B cell (primary cell): ENCODE results near the gene CACNB4. TPM values are rescaled to one million over a fixed set of nuclear protein-coding genes. Genes with fewer than 3 reads are reported as not detected.

Experiments used
- ATAC-seq: fragments of 200-7000 bp; cut with Tn5 transposase; one replicate; pipeline ENCODE4 v1.10.0; 2021; ENCODE audit warnings: low read depth, mild to moderate bottlenecking, moderate number of reproducible peaks, moderate library complexity
- CTCF ChIA-PET: fragments of 350-600 bp; sonication (Branson Sonifier 250); formaldehyde crosslinking; loops from one replicate; lab custom pipeline; 2021; ENCODE audit warnings: antibody characterized with exemption, inconsistent platforms; lab: Charles Lee
- POLR2A ChIA-PET: fragments of 350-600 bp; sonication (Branson Sonifier 250); formaldehyde crosslinking; loops from one replicate; lab custom pipeline; 2021; ENCODE audit warnings: antibody characterized with exemption; lab: Charles Lee
- DNase-seq: peaks from one replicate; pipeline ENCODE4 v3.0.0; 2013
- H2AFZ ChIP-seq: 2 replicates; pipeline ENCODE4 v1.6.1; 2012; ENCODE audit warnings: mild to moderate bottlenecking, low read depth, low read length; ENCODE audit not compliant: insufficient read depth, poor library complexity, severe bottlenecking
- H3K27ac ChIP-seq, 2 donors: 1 replicate in 1 of 2; 2 replicates in 1 of 2; pipeline ENCODE4 v1.5.1; 2012 to 2013; ENCODE audit warnings: low read length in 2 of 2, mild to moderate bottlenecking in 2 of 2, moderate library complexity in 1 of 2
- H3K27me3 ChIP-seq, 4 experiments: fragments of 200-600 bp in 1 of 4; sonication (generic) in 1 of 4; replicated peaks in 1 of 4; 1 replicate in 2 of 4; 2 replicates in 2 of 4; pipeline versions ENCODE4 v1.6.1 to v1.7.0; 2013 to 2016; ENCODE audit warnings: low read length in 3 of 4, mild to moderate bottlenecking in 2 of 4, mixed read lengths in 1 of 4, moderate library complexity in 1 of 4; ENCODE audit not compliant: insufficient read depth in 4 of 4, control insufficient read depth in 3 of 4; ENCODE audit errors: control extremely low read depth in 1 of 4
- H3K36me3 ChIP-seq, 2 experiments: replicated peaks in 1 of 2; 1 replicate in 1 of 2; 2 replicates in 1 of 2; pipeline versions ENCODE4 v1.6.1 to v1.7.1; 2013; ENCODE audit warnings: low read length in 1 of 2; ENCODE audit not compliant: insufficient read depth in 2 of 2, control insufficient read depth in 1 of 2; ENCODE audit errors: control extremely low read depth in 1 of 2, extremely low read depth in 1 of 2
- H3K4me1 ChIP-seq, 2 donors: fragments of 200-600 bp in 1 of 2; sonication (generic) in 1 of 2; 1 replicate in 1 of 2; 2 replicates in 1 of 2; pipeline versions ENCODE4 v1.5.1 to v1.6.1; 2013 to 2017; ENCODE audit warnings: low read length in 2 of 2; ENCODE audit not compliant: control insufficient read depth in 2 of 2, insufficient read depth in 2 of 2
- H3K4me2 ChIP-seq: replicated peaks from 2 replicates; pipeline ENCODE3; 2012; ENCODE audit warnings: mild to moderate bottlenecking, low read depth, low read length; ENCODE audit not compliant: poor library complexity, severe bottlenecking
- H3K4me3 ChIP-seq, 5 experiments: fragments of 200-600 bp in 1 of 5; sonication (generic) in 1 of 5; 1 replicate in 3 of 5; 2 replicates in 2 of 5; pipeline versions ENCODE4 v1.5.1 to v1.7.0; 2011 to 2016; ENCODE audit warnings: low read length in 4 of 5, mild to moderate bottlenecking in 4 of 5, low read depth in 2 of 5, control low read depth in 1 of 5, moderate library complexity in 1 of 5; ENCODE audit not compliant: insufficient read depth in 1 of 5; ENCODE audit errors: control extremely low read depth in 1 of 5, extremely low read depth in 1 of 5
- H3K79me2 ChIP-seq: fragments of 200-600 bp; sonication (generic); one replicate; pipeline ENCODE4 v1.6.0; 2016; ENCODE audit warnings: low read length; ENCODE audit not compliant: control insufficient read depth, insufficient read depth
- H3K9ac ChIP-seq: fragments of 200-600 bp; sonication (generic); 2 replicates; pipeline ENCODE4 v1.6.1; 2017; ENCODE audit warnings: mild to moderate bottlenecking, low read length, moderate library complexity
- H3K9me3 ChIP-seq, 3 donors: one replicate each; pipeline versions ENCODE4 v1.6.1 to v1.7.1; 2013; ENCODE audit warnings: low read length in 2 of 3; ENCODE audit not compliant: control insufficient read depth in 2 of 3, insufficient read depth in 1 of 3; ENCODE audit errors: control extremely low read depth in 1 of 3
- H4K20me1 ChIP-seq: 2 replicates; pipeline ENCODE4 v1.6.0; 2012; ENCODE audit warnings: mild to moderate bottlenecking, low read length; ENCODE audit not compliant: insufficient read depth, control insufficient read depth, poor library complexity, severe bottlenecking
- H3K27ac Mint-ChIP-seq: one replicate; pipeline ENCODE4 v1.8.0; 2021; ENCODE audit warnings: mixed read lengths
- H3K27me3 Mint-ChIP-seq: one replicate; pipeline ENCODE4 v1.8.0; 2021; ENCODE audit warnings: mixed read lengths
- H3K4me1 Mint-ChIP-seq: one replicate; pipeline ENCODE4 v1.8.0; 2021; ENCODE audit warnings: mixed read lengths
- H3K4me3 Mint-ChIP-seq: one replicate; pipeline ENCODE4 v1.8.0; 2021; ENCODE audit warnings: mixed read lengths
- H3K9me3 Mint-ChIP-seq: one replicate; pipeline ENCODE4 v1.8.0; 2022; ENCODE audit warnings: mixed read lengths; ENCODE audit not compliant: insufficient read depth
- CTCF ChIP-seq: fragments of 200-600 bp; IDR thresholded peaks from one replicate; pipeline ENCODE4 v1.8.0; 2022; ENCODE audit warnings: antibody characterized with exemption, mild to moderate bottlenecking
- EZH2 ChIP-seq: IDR thresholded peaks from 2 replicates; pipeline ENCODE4 v1.6.1; 2012; ENCODE audit warnings: borderline replicate concordance, low read depth, mild to moderate bottlenecking, moderate library complexity, low read length; ENCODE audit not compliant: insufficient read depth, poor library complexity, severe bottlenecking
- WGBS: methylation state at CpG from one replicate; pipeline ENCODE4 v1.1.5; 2013; ENCODE audit warnings: missing lambda C conversion rate; ENCODE audit not compliant: insufficient coverage; 5-methylcytosine and 5-hydroxymethylcytosine counted together
- intact Hi-C: fragments of 100-400 bp; cut with micrococcal nuclease; formaldehyde crosslinking; loops from one replicate; pipeline ENCODE4 v1.10.0; 2022
- polyA plus RNA-seq: library from polyadenylated mRNA; depleted of rRNA; stranded (reverse); fragments of >200 nt; gene quantifications from 2 replicates; pipeline ENCODE4 v1.2.3, GENCODE V29; 2012
- total RNA-seq, 2 donors: library from RNA; stranded (reverse); fragments of 120-200 nt in 1 of 2; gene quantifications; 1 replicate in 1 of 2; 2 replicates in 1 of 2; pipeline versions ENCODE4 v1.2.3 to v1.2.4, GENCODE V29; 2013 to 2022

CACNB4 gene
- total and polyA plus RNA-seq, 2 donors (not counting 1 experiment from before 2014, with no cell fraction given), result 0.12 to 1.4 TPM

DNA sequence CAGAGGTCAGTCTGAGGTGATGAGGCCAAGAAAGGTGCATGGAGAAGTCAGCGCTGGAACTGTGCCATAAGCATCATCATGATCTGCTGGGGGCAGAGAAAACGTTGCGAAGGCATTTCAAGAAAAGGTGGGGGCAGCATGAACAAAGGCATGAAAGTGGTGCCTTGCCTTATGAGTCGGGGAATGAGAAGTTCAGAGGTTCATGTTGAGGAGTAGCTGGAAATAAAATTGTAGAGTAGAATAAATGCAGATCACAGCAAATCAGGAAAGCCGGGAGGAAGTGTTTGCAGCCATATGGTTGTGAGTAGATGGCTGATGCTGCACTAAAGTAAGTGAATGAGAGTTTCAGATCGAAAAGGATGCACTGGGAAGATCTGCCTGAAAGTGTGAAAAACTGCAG, 198.5 kb downstream of the CACNB4 start:
- H3K4me1 ChIP-seq, result peaks cover 0 to 4% of the 10 kb centered on the region in 2 donors
- no peaks in the 10 kb centered on the region for H4K20me1 ChIP-seq
- TF ChIP-seq CTCF, result no peak
- no peak for TF ChIP-seq EZH2
- Mint-ChIP-seq H3K27ac (no peak overlapping the region), H3K27me3 (no peaks in the 10 kb centered on the region), H3K4me1 (peaks cover 6% of the 10 kb centered on the region), H3K9me3 (no peaks in the 10 kb centered on the region), H3K4me3 (no peak overlapping the region)
- H3K79me2 ChIP-seq, result no peaks in the 10 kb centered on the region
- H3K27ac ChIP-seq, result no peak overlapping the region
- ChIA-PET CTCF (no interaction called here), POLR2A (no interaction called here)
- H3K9ac ChIP-seq, result no peak overlapping the region
- no peak overlapping the region for H3K4me2 ChIP-seq
- no peaks in the 10 kb centered on the region for H3K36me3 ChIP-seq
- H3K27me3 ChIP-seq, result no peaks in the 10 kb centered on the region
- intact Hi-C loops, result no loop called here
- DNase-seq (no peak), ATAC-seq (no peak)
- WGBS, result 86% methylated on average over 6 of the region's 6 CpGs
- no peak overlapping the region for H3K4me3 ChIP-seq
- no peak overlapping the region for H2AFZ ChIP-seq
- H3K9me3 ChIP-seq, result no peaks in the 10 kb centered on the region

DNA sequence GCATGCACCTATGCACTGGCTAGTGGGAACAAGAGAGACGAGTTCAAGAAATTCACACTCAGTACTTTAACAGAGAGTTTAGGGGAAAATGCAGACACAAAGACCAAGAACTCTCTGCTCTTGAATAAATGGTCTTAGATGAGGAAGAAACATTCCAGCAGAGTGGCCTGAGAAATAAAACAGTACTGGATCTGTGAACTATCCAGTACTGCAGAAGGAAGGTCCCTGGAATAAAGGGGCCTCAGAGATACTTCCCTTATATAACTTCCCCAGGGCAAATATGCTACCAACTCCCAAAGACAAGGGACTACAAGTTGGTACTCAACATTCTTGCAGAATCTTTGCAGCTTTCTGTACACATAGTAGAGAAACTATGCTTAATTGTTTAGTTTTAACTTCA, 199.7 kb downstream of the CACNB4 start:
- intact Hi-C loops, result no loop called here
- no peaks in the 10 kb centered on the region for H3K4me1 ChIP-seq
- H2AFZ ChIP-seq, result no peak overlapping the region
- no peak for TF ChIP-seq CTCF
- TF ChIP-seq EZH2, result no peak
- H3K79me2 ChIP-seq, result no peaks in the 10 kb centered on the region
- ATAC-seq, result no peak
- peaks cover 0 to 2% (median 0%) of the 10 kb centered on the region in 3 donors for H3K9me3 ChIP-seq
- Mint-ChIP-seq H3K27ac (no peak overlapping the region), H3K4me3 (no peak overlapping the region), H3K4me1 (no peaks in the 10 kb centered on the region), H3K27me3 (no peaks in the 10 kb centered on the region), H3K9me3 (peaks cover 7% of the 10 kb centered on the region)
- CTCF ChIA-PET, result no interaction called here
- no peaks in the 10 kb centered on the region for H3K36me3 ChIP-seq
- no peaks in the 10 kb centered on the region for H3K27me3 ChIP-seq
- WGBS, result no CpG with 5 or more reads among the region's 1 CpG
- no peak overlapping the region for H3K9ac ChIP-seq
- H3K4me2 ChIP-seq, result no peak overlapping the region
- POLR2A ChIA-PET, result no interaction called here
- H4K20me1 ChIP-seq, result no peaks in the 10 kb centered on the region
- H3K4me3 ChIP-seq, result no peak overlapping the region
- no peak for DNase-seq
- H3K27ac ChIP-seq, result no peak overlapping the region
